Dedifferentiated amniotic fluid mesenchymal stem cell (primary cell): Measurements from ENCODE around the gene DPP8.

ENCODE experiments used
- DNase-seq: peaks from one replicate; pipeline ENCODE4 v3.0.0-alpha.2; 2016; ENCODE audit errors: extremely low spot score

DPP8 gene

DNA sequence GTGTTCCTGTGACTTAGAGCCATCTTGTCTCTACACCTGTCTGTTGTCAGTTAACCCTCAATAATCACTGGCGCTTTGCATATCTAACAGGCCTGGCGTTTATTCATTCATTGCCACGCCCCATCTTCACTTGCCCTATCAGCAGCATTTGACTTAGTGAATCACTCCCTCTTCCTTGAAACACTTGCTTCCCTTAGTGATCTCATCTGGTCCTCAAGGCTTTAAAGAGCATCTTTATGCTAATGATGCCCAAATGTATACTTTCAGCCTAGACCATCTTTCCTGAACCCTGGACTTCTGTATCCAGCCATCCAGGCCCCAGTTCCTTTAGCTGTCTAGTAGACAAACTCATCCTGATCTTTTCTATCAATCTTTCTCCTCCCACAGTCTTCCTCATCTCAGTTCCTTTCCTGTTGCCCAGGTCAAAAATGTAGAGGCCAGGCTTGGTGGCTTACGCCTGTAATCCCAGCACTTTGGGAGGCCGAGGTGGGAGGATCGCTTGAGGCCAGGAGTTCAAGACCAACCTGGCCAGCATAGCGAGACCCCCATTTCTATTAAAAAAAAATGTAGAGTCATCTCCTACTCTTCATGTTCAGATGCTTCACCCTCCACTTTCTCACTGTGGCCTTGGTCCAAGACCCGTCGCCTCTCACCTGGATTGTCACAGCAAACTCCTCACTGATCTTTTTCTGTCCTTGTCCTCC is 93.4 kb downstream of the DPP8 start:
- DNase-seq = no peak

DNA sequence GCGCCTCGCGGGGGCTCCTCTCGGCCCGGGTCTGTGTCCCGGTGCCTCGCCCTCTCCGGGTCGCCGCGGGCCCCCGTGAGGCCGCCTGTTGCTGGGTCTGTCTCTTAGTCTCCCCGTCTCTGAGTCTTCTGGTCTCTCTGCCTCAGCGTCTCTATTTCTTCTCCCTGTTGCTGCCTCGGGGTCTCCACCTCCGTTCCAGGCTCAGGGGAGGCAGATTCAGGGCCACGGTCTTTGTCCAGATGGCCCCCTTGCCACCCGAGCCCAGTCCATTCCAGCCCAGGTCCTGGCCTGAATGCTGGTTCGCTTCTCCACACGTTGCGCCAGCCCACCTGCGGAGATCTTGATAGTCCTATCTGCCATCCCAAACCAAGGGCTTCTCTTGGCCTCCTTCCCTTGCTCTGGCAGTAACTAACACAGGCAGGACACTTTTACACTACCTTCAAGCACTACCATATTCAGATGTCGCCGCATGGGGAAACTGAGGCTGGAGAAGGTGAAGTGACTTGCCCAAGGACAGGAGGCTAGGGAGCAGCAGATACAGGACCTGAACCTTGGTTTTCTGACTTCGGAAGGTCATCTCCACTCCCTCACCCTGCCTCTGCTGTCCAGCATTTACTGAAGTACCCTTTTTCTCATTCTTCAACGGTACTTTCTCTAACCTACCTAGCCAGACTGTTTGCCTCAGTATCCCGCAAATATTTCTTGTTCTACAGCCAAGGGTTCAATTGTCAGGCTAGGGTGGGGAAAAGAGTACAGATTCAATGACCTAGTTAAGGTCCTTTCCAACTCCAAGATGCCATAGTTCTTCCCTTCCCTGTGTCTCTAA is 94.1 kb downstream of the DPP8 start:
- no peak for DNase-seq

DNA sequence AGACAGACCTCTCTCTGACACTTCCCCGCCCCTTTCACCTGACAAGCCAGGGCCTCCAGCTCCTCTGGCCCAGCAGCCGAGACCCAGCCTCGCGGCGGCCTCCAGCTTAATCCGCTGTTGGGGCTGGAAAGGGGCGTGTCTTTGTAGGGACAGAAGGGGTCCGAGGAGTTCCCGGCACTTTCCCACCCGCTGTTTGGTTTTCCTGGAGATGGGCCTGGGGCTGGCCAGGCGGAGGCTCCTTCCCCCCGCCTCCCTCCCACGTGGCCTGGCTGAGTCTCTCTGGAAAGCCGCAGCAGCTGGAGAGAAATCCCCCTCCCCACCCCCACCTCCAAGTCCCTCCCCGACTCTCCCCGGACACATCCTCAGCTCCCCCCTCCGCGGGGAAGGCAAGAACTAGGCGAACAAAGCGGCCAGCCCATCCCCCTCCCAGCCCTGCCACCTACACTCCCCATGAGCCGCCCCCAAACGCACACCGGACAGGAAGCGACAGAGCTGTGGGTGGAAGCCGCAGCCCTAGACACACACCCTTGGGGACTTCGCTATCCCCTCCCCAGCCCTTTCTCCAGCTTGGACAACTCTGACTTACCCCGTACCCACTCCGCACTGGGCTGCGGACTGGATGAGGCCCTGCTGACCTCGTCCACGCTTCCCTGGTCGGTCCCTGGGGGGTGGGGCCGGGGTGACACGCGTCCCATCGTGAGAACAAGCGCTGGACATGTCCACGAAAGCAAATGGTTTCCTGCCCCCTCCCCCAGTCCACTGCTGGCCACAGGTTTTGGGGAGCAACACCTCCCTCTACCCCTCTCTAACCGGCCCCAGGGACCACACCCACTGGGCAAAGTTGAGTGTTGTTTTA is 95.9 kb downstream of the DPP8 start:
- peak; percentile 74 for DNase-seq

DNA sequence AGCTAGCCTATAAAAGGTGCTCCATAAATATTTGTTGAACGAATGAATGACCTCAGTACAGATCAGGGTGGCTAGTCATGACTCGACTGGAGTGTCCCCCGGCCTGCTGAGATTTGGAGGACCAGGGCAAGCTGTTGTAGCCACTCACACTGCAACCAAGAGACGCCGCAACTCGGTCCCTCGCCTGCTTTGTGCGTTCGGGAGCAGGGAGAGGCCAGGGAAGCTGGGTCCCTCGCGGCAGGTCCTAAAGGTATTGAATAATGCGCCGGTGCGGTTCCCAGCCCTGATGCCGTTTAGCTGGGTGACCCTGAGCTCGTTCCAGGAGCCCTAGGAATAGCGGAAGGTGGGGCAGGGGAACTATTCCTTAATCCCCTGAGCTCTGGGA is 96.5 kb downstream of the DPP8 start:
- no peak for DNase-seq

DNA sequence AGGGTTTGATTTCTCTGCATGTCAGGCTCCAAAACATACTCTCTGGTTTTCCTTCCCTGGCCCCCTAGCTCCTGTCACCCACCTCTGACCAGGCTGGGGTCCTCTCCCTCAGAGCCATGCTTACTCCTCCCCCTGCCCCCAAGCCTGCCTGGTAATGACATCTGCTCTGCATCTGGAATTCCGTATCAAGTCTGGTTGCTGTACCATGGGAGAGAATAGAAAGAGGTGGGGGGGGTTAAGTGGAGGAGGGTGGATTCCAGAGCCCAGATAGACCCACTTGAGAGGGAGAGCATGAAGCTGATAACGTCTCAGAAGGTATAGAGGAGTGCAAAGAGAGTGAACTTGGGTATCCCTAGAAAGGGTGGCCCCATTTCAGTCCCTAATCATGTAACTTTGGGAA is 98.9 kb downstream of the DPP8 start:
- no peak for DNase-seq

DNA sequence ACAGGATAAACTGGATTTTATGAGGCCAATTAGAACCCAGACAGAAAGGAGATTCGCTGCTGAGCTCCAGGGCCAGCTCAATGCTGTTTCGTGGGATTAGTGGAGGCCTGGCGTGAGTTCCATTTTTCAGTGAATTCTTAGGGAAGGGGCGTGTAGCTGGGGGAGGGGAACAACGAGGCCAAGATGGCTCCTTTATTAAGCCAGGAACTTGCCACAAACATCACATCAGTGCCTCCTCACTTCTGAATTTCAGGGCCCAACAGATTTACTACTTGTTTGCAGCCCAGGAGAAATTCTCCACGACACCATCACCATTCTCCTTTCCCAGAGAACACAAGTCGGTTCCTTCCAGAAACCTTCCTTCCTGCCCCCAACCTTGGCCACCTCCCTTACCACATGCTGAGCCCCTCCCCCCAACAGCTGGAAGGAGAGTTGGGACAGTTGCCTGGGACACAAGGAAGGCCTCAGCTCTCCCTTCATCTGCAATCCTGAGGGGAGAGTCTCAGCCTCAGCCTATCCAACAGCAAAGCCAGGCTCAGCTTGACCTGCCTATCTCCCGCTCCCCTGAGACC is 100.6 kb downstream of the DPP8 start:
- DNase-seq = no peak

DNA sequence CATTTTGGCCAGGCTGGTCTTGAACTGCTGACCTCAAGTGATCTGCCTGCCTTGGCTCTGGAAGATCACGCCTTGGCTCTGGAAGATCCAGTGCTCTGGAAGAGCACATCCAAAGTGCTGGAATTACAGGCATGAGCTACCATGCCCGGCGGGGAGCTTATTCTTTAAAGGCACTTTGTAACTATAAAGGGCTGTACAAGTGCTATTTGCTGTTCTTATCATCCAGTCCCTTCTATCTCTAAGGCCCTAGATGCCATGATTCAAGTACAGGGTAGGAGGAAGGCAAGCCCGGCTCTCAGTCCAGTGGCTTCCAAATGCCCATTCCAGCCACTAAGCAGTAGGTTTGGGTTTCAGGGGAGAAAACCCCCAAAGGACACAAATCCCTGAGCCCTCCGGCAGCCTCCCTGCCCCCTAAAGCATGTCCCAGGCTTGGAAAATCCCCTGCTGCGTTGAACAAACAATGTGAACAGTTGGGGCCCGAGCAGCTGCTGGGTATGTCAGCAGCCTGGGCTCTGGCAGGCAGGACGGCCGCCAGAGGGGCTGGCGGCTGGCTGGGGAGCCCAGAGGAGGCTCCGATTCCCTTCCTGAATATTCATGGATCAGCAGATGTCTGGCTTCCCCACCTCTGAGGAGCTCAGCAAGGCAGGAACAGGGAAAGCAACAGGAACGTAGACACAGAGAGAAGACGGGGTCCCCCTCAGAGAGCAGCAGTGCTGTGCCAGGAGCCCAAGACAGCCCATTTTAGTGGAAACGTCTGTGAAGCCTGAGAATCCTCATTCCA is 102.5 kb downstream of the DPP8 start:
- peak; percentile 15 for DNase-seq

DNA sequence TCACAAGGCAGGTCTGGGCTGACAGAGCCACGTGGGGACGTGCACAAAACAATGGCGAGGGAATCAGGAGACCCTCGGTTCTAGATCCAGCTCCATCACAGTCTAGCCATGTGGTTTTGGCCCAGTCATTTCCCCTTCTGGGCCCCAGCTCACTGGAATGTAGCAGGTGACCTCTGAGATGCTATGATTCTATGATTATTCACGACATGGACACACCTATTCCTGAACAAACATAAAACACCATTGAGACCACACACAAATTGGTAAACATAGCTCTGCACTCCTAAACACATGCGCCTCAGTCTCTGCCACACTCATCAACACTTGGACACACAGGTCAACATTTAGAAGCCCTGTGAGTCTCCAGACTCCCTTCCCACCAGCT is 103.7 kb downstream of the DPP8 start:
- no peak for DNase-seq

DNA sequence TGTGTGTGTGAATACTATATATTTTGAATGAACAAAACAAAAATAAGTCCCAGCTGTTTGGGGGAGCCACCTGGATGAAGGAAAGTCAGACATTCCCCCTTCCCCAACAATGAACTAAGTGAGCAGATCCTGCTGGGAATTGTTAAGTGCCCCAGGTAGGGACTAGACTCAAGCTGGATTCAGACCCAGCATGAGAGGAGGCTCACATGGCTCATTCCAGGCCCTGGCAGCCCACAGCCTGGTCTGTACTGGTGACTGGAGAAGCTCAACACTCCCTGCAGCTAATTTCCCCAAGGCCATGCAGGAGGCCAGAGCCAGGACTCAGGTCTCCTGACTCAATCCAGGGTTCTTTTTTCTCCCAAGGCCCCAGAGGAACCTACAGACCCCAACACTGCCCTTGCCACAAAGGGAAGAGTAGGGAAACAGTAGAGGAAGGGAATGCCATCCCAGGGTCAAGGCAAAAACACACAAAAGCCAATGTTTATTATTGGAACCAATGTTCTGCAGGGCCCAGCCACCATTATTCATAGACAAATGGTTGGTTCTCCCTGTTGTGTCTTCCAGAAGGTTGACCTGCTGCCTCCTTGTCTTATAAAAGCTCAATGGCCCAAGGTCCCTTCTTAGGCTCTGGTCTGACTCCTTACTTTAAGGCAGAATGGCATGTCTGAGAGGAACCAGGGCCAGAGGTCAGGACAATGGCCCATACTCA is 104.3 kb downstream of the DPP8 start:
- DNase-seq = no peak

DNA sequence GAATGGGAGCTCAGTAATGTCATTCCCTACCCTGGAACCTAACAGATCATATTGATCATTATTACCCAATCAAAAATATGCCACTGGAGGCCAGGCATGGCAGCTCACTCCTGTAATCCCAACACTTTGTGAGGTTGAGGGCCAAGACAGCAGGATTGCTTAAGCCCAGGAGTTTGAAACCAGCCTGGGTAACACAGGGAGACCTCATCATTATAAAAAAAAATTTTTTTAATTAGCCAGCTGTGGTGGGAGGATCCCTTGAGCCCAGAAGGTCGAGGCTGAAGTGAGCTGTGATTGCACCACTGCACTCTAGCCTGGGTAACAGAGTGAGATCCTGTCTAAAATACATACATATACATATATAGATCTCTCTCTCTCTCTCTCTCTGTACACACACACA is 104.9 kb downstream of the DPP8 start:
- no peak for DNase-seq

DNA sequence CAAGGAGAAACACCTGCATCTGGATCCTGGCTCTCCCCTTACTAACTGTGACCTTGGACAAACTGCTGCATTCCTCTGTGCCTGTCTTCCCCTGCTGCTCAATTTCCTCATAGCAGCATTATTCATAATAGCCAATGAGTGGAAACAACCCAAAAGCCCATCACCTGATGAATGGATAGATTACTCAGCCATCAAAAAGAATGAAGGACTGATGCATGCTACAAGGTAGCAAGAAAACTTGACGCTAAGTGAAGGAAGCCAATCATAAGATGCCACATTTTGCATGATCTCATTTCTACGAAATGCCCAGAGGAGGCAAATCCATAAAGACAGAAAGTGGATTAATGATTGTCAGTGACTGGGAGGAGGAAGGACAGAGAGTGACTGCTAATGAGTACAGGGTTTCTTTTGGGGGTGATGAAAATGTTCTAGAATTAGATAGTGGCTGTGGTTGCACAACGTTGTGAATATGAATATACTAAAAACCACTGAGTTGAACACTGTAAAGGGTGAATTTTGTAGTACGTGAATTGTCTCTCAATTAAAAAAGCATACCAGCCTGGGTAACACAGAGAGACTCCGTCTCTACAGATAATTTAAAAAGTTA is 105.9 kb downstream of the DPP8 start:
- DNase-seq = no peak

DNA sequence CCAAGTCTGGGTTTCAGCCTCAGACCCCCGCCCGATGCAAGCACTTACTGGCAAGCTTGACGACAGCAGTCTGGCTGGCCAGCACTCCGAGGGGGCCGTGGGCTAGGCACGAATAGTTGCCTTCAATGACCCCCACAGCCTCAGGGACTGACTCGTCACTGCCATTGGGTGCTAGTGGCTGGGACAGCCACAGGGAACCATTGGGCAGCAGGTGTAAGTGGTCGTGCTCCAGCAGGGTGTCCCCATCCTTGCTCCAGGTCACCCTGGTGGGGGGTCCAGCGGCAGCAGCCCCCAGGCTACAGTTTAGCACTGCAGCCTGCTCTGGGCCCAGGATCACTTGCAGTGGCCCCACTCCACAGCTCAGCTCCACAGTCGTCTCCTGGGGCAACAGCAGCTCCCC is 106.5 kb downstream of the DPP8 start:
- DNase-seq = no peak

DNA sequence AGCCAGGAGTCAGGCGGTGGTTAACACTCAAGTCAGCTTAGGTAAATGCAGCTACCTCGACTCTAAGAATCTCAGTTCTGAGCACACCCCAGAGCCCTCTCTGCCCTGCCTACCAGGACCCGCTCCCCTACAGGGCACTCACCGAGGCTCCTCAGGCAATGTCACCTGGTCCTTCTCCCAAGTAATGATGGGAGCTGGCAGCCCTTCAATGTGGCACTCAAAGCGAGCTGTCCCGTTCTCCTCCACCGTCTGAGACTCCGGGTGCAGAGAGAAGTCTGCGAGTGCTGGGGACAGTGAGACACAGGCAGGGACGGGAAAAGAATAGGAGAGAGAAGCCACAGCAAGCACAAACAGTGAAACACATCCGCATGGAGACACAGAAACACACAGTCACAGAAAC is 107.5 kb downstream of the DPP8 start:
- no peak for DNase-seq

DNA sequence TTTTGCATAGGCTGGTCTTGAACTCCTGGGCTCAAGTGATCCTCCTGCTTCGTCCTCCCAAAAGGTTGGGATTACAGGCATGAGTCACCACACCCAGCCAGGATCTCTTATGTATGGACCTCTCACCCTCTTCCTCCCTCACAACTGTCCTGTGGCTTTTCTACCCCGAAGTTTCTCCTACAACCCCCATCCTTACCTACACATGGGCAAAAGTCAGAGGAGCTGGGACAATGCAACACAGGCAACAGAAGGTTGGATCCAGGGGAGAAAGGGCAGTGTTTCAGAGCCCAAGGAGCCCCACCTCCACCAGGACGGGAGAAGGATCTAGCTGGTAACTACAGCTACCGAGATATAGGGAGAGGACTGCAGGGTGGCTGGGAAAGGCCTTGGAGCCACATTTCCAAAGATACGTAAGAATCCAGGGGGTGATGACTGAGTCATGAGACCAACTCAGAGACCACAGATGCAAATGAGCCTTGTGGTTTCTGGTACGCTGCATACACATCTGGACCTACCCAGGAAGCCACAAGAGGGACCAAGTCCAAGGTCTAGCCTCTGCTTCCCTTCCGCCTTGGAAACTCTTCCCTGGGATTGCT is 108.4 kb downstream of the DPP8 start:
- DNase-seq = peak; percentile 56

DNA sequence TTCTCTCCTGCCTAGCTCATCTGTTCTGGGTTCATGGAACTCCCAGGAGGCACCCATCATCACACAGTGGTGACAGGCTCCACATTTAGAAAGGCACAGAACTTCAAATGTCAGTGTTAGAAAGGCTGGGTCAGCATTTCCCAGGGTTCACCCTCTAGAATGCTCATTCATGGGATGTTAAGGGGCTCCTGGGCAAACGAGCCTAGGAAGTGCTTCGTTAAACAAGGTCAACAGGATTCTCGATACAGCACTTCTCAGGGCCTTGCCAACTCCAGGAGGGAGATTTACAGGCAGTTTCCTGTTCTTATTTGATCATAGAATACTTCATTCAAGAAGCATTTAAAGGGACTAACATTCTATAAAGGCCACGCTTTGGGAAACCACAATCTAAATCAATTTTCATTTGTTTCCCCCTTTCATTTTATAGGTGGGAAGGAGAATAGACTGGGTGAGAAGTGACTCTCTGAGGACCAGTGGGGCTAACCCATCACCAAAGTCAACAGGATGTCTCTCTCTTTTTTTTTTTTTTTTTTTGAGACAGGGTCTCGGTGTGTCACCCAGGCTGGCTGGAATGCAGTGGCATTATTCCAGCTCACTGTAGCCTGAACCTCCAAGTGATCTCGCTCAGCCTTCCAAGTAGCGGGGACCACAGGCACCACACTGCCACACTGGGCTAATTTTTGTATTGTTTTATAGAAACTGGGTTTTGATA is 109.0 kb downstream of the DPP8 start:
- DNase-seq = no peak

DNA sequence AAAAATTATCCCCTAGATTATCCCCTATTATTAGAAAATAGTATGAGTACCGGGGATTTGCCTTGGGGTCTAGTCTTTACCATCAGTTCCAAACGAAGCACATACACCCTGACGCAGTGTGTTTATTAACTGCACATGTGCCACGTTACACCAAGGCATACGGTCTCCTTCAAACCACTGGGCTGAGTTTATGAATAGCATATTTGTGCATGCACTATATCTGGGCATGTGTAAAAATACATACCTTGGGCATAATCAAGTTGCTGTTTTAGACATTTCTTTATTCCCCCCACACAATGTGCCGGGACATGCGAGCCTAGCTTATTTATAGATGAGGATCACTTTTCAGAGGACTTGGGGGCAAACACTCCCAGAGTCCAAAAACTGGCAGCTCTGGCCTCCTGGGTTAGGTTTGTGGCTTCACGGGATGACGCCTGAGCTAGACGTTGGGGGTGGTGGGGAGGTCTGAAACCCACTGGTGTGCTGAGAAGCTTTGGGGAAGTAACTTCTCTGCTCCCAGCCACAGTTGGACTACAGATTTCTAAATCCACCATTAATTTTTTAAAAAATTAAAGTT is 111.0 kb downstream of the DPP8 start:
- no peak for DNase-seq

DNA sequence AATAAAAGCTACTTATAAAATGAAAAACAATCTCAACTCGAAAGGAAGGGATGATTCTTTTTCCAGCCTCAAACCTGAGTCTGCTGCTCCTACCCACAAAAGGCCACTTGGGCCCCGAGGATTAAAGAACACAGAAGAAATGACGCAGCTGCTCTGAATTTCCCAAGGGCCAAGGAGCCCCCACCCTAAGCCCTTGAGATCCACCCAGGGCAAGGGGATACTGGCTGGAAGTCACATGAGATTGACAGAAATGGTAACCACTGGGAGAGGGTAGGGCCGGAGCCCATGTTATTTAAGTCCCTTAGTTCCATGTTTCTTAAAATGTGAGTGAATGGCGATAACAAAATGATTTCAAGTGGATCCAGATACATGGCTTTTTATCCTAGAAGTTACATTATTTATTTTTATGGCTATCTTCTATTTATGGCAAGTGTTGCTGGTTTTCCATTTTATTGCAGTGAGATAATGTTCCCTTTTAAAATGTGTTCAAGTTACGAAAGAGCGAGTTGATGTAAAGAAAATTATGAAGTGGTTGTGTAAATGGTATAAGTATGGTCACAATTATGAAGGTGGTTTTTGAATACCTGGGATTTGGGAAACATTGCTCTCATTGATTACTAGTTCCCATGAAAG is 111.6 kb downstream of the DPP8 start:
- DNase-seq = no peak

DNA sequence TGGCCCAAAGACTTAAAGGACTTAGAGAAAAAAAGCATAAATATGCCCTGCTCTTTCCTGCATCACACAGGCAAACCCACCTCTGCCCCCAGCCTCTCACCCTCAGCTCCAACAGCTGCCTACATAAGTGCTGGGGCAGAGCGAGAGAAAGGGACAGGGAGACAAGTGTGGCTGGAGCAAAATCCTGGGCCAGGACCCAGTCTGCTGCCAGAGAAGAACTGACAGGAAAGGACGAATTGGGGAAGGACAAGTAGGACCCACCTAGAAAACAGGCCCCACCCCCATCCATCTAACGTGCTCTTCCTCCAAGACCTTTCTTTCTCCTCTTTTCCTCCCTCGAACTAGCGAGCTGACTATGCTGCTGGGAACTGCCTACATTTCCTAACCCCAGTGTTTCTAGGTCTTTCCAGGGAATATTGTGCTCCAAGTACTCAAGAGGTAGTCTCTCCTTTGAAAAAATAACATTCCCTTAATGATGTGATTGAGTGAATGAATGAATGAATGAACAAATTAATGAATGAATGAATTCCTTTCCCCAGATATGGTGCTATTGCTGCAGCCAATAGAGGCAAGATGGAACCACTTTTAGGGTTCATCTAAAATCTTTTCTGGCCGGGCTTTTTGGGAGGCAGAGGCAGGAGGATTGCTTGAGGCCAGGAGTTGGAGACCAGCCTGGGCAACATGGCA is 113.2 kb downstream of the DPP8 start:
- no peak for DNase-seq
